Stomach (tissue), 4 donors: ENCODE data around the gene LILRA6.

Experiments used
- CTCF ChIP-seq, 7 experiments: fragments of 450-650 bp in 4 of 7; fragments of 200-600 bp in 3 of 7; sonication (generic) in 3 of 7; IDR thresholded peaks; one replicate each; pipeline ENCODE4 v1.5.1; 2016 to 2019; ENCODE audit warnings: antibody characterized with exemption in 7 of 7, control low read depth in 2 of 7, mild to moderate bottlenecking in 1 of 7
- POLR2A ChIP-seq, 4 donors: fragments of 450-650 bp; IDR thresholded peaks; one replicate each; pipeline ENCODE4 v1.6.1; 2016; ENCODE audit warnings: antibody characterized with exemption in 4 of 4, control low read depth in 2 of 4, mild to moderate bottlenecking in 1 of 4, moderate library complexity in 1 of 4

GRCh38 chr19:54275951-54276350, 33.4 kb upstream of the LILRA6 start:
- TF ChIP-seq CTCF (IDR thresholded peaks at IDR 0.05): no peak
- no peak for TF ChIP-seq POLR2A (IDR thresholded peaks at IDR 0.05)
